HK-2 (cell line): ENCODE data around the gene TP53RK.

Source experiments
- DNase-seq: peaks from one replicate; pipeline ENCODE4 v3.0.0-alpha.2; 2018; ENCODE audit not compliant: unreplicated experiment

TP53RK gene

DNA sequence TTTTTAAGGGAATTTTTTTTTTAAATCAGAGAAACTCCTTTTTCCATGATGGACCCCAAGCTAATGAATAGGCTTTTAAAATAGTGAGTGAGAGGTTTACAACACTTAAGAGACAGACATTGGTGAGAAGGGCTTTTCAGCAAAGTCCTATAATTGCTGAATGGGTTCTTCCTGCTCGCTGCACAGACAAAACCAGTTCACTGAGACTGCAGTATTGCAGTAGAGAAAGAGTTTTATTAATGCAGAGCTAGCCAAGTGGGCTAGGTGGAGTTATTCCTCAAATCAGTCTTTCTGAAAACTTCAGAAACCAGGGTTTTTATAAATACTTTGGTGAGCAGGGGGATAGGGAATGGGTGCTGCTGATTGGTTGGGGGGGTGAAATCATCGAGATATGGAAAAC lies 17.0 kb upstream of the TP53RK start:
- no peak for DNase-seq

DNA sequence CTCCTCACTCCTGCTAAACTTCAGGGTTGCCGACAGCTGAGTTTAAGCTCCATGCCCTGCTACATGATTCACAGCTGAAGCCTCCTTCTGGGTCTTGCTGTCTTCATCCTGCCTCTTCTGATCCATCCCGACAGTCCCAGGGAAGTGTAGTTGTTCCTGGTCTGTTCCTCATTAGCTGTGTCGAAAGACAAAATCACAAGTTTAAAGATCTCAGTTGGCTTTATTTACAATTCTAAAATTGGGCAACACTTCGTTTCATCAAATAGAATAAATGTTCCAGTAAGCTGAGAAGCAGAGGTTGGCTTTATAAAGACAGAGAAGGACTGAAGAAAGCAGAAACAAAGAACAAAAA lies 16.1 kb upstream of the TP53RK start:
- DNase-seq = no peak

- no peak for DNase-seq
Measured at GRCh38 chr20:46704714-46705377, 15.6 kb upstream of the TP53RK start.

DNA sequence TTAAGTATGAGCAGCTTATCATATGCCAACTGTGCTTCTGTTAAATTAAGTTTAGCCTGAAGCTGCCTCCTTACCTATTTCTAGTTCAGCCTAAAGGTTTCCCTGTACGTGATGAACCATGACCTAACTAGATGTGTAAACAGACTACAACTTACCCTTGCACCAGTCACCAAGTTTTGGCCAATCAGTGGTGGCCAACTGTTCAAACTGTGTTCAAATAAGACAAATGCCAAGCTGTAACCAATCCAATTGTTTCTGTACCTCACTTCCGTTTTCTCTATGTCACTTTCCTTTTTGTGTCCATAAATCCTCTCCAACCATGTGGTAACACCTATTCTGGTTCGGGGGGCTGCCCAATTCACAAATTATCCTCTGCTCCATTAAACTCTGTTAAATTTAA lies 14.2 kb upstream of the TP53RK start:
- no peak for DNase-seq

GRCh38 chr20:46702447-46703203 lies 13.4 kb upstream of the TP53RK start:
- no peak for DNase-seq

- no peak for DNase-seq
Measured at GRCh38 chr20:46701986-46702385, 12.7 kb upstream of the TP53RK start.

- no peak for DNase-seq
Measured at GRCh38 chr20:46701556-46701955, 12.3 kb upstream of the TP53RK start.

- DNase-seq = no peak
Measured at GRCh38 chr20:46701057-46701456, 11.8 kb upstream of the TP53RK start.

DNA sequence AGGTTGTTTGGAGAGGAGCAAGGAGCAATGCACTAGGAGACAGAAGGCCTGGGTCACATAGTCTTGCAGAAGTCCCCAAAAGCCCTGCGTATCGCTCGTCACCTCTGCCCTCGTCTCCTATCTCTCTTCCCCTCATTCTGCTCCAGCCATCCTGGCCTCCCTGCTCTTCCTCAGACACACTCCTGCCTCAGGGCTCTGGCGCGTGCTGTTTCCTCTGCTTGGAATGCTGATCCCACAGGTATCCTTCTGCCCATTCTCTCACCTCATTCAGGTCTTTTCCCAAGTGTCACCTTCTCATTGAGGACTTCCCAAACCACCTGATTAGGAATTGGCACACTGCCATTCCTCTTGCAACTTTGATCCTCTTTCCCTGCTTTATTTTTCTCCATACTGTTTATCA lies 11.2 kb upstream of the TP53RK start:
- DNase-seq = no peak

- no peak for DNase-seq
Measured at GRCh38 chr20:46699651-46700359, 10.6 kb upstream of the TP53RK start.

- DNase-seq = no peak
Measured at GRCh38 chr20:46698788-46699187, 9.5 kb upstream of the TP53RK start.

GRCh38 chr20:46696791-46697279 lies 7.6 kb upstream of the TP53RK start:
- no peak for DNase-seq

DNA sequence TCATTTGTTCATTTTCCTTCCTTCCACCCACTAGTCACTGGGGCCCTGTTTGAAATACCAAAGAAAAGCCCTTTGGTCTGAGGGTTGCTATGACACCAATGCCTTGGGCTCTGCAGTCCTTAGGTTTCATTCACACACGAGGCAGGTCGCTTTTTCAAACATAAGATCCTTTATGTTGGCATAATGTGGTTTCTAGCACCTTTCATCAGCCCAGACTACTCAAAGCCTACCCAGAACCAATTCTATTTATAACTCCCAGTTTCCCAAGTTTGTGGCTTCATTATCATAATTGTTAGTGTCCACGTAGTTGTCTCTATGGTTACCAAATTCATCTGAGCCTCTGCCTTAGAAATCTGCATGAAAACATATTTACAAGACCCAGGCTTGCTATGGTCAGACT lies 6.6 kb upstream of the TP53RK start:
- DNase-seq = no peak

DNA sequence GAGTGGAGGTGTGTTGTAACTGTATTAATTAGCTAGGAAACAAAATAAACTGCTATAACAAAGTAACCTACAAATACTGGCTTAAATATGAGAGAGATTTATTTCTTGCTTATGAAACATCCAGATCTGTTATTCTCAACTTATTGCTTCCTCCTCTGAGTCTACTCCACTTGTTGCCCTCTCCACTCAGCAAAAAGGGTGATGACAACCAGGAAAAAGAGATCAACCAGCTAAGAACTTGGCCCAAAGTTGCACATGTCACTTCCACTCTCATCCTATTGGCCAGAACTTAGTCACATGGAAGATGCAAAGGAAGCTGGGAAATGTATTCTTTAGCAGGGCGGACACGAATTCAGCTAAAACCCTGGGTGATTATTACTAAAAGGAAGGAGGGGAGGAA lies 5.2 kb upstream of the TP53RK start:
- no peak for DNase-seq

GRCh38 chr20:46691196-46691595 lies 2.0 kb upstream of the TP53RK start:
- DNase-seq = no peak

DNA sequence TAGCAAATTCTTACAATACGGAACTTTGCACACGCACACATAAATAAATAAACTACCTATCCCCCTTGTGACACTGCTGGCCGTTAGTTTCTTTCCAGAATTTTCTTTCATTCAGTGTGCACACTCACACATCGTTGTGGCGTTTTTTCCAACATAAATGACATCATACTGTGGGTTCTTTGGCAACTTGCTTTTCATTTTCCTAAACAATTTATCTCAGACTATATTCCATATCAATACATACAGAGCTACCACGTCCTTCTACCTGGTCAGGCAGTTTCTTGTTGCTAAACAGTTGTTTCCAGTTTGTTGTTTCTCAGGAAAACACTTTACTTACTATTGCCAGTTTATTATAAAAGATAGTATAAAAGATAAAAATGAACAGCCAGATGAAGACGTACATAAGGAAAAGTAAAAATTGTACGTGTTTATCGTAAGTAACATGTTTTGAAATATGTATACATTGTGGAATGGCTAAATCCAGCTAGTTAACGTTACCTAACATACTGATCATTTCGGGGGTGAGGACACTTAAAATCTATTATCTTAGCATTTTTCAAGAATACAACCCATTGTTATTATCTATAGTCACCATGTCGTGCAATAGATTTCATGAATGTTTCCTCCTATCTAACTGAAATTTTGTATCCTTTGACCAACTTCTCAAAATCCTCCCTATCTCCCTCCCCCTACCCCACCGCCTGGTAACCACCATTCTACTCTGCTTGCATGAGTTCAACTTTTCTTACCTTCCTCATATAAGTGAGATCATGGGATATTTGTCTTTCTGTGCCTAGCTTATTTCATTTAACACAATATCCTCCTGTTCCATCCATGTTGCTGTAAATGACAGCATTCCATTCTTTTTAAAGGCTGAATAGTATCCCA lies 1.2 kb upstream of the TP53RK start:
- DNase-seq = no peak

DNA sequence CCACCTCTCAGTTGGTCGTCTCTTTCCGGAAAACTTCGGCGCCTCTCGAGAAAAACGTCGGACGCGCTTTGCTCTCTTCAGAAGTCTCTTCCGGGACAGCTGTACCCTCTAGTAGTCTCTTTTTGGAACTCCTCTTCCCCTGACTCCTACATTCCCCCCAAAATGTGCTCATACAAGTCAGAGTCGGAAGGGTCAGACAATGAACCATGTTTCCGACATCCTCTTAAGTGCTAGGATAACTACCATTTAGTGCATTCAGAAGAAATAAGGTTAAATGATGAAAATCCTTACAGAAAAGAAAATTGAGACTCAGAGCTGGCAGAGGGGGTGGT lies 476 bp upstream of the TP53RK start:
- DNase-seq = no peak

GRCh38 chr20:46688151-46689081 lies 828 bp downstream of the TP53RK start:
- no peak for DNase-seq

DNA sequence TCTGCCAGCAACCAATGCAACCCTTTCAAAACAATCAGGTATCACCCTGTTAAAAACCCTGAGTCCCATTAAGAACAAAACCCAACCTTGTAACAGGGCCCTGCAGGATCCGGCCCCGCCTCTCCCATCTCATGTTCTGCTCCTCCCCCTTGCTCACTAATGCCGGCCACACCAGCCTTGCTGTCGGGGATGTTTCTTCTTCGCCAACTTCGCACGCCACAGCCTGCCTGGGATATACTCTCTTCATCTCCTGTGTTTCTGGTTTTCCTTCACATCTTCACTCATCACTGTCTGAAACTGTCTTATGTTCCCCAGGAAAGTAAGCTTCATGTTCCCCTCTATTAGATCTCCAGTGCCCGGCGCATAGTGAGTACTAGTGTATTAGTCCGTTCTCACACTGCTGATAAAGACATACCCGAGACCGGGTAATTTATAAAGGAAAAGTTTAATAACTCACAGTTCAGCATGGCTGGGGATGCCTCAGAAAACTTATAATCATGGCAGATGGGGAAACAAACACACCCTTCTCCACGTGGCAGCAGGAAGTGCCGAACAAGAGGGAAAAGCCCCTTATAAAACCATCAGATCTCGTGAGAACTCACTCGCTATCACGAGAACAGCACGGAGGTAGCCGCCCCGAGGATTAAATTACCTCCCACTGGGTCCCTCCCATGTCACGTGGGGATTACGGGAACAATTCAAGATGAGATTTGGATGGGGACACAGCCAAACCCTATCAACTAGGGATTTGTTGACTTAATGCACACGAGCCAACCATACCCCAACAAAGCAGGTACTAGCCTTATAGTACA lies 5.1 kb downstream of the TP53RK start:
- DNase-seq = no peak

DNA sequence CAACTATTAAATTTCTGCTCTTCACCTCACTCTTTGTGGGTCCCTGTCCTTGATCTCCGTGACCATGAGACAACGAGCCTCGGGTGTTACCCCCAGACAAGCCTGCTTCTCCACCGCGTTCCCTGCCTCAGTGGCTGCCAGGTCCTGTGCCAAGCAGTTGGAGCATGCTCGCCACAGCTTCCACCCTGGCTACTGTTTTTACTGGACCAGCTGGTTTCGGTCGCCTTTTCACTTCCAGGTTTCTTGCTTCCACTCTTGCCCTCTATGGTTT lies 5.6 kb downstream of the TP53RK start:
- no peak for DNase-seq
